ENCODE results near the gene CLSTN2. TPM values are rescaled to one million over a fixed set of nuclear protein-coding genes. Genes with fewer than 3 reads are reported as not detected.

CLSTN2 gene
- total RNA-seq, 1 donor from 2014 or later: 65.0 TPM

GRCh38 chr3:140403079-140403478 is 468.1 kb downstream of the CLSTN2 start:
- DNase-seq (ENCODE audit: low spot score): no peak
- H3K9me3 Mint-ChIP-seq (ENCODE audit: low read depth): no peaks in the 10 kb centered on the region
- H3K4me1 Mint-ChIP-seq (ENCODE audit: low read depth): peaks cover 5% of the 10 kb centered on the region
- H3K4me3 Mint-ChIP-seq (ENCODE audit: unreplicated experiment): no peak overlapping the region
- no peak for TF ChIP-seq CTCF (IDR thresholded peaks at IDR 0.05)
- peaks cover 7% of the 10 kb centered on the region for H3K36me3 Mint-ChIP-seq (ENCODE audit: low read depth)
- H3K27me3 Mint-ChIP-seq (ENCODE audit: low read depth): no peaks in the 10 kb centered on the region
- no peak overlapping the region for H3K27ac Mint-ChIP-seq (ENCODE audit: unreplicated experiment)

- H3K4me1 Mint-ChIP-seq (ENCODE audit: low read depth): peaks cover 5% of the 10 kb centered on the region
- no peak for DNase-seq (ENCODE audit: low spot score)
- H3K4me3 Mint-ChIP-seq (ENCODE audit: unreplicated experiment): no peak overlapping the region
- no peak overlapping the region for H3K27ac Mint-ChIP-seq (ENCODE audit: unreplicated experiment)
- H3K9me3 Mint-ChIP-seq (ENCODE audit: low read depth): no peaks in the 10 kb centered on the region
- H3K36me3 Mint-ChIP-seq (ENCODE audit: low read depth): peaks cover 7% of the 10 kb centered on the region
- no peak for TF ChIP-seq CTCF (IDR thresholded peaks at IDR 0.05)
- no peaks in the 10 kb centered on the region for H3K27me3 Mint-ChIP-seq (ENCODE audit: low read depth)
These were observed 468.6 kb downstream of the CLSTN2 start for GRCh38 chr3:140403608-140404007.

- Mint-ChIP-seq H3K27ac (ENCODE audit: unreplicated experiment) (no peak overlapping the region), H3K4me1 (ENCODE audit: low read depth) (peaks cover 5% of the 10 kb centered on the region), H3K36me3 (ENCODE audit: low read depth) (peaks cover 16% of the 10 kb centered on the region), H3K4me3 (ENCODE audit: unreplicated experiment) (no peak overlapping the region), H3K9me3 (ENCODE audit: low read depth) (peaks cover 11% of the 10 kb centered on the region), H3K27me3 (ENCODE audit: low read depth) (no peaks in the 10 kb centered on the region)
- TF ChIP-seq CTCF (IDR thresholded peaks at IDR 0.05): no peak
- DNase-seq (ENCODE audit: low spot score): no peak
These were observed 471.7 kb downstream of the CLSTN2 start for GRCh38 chr3:140406655-140407054.

GRCh38 chr3:140408252-140408651 is 473.3 kb downstream of the CLSTN2 start:
- no peaks in the 10 kb centered on the region for H3K27me3 Mint-ChIP-seq (ENCODE audit: low read depth)
- peaks cover 11% of the 10 kb centered on the region for H3K9me3 Mint-ChIP-seq (ENCODE audit: low read depth)
- H3K4me3 Mint-ChIP-seq (ENCODE audit: unreplicated experiment): no peak overlapping the region
- no peak for TF ChIP-seq CTCF (IDR thresholded peaks at IDR 0.05)
- no peak for DNase-seq (ENCODE audit: low spot score)
- peaks cover 1% of the 10 kb centered on the region for H3K4me1 Mint-ChIP-seq (ENCODE audit: low read depth)
- peaks cover 16% of the 10 kb centered on the region for H3K36me3 Mint-ChIP-seq (ENCODE audit: low read depth)
- no peak overlapping the region for H3K27ac Mint-ChIP-seq (ENCODE audit: unreplicated experiment)

- H3K9me3 Mint-ChIP-seq (ENCODE audit: low read depth): peaks cover 10% of the 10 kb centered on the region
- H3K27ac Mint-ChIP-seq (ENCODE audit: unreplicated experiment): no peak overlapping the region
- no peak overlapping the region for H3K4me3 Mint-ChIP-seq (ENCODE audit: unreplicated experiment)
- no peak for TF ChIP-seq CTCF (IDR thresholded peaks at IDR 0.05)
- H3K4me1 Mint-ChIP-seq (ENCODE audit: low read depth): peaks cover 31% of the 10 kb centered on the region
- peaks cover 4% of the 10 kb centered on the region for H3K36me3 Mint-ChIP-seq (ENCODE audit: low read depth)
- no peaks in the 10 kb centered on the region for H3K27me3 Mint-ChIP-seq (ENCODE audit: low read depth)
- no peak for DNase-seq (ENCODE audit: low spot score)
These were observed 481.7 kb downstream of the CLSTN2 start for GRCh38 chr3:140416666-140417065.
